WTC11 (cell line): ENCODE results near the gene MRPS11. TPM values are rescaled to one million over a fixed set of nuclear protein-coding genes. Genes with fewer than 3 reads are reported as not detected.
"Not testable (repeated sequence)": the region's sequence is repeated elsewhere in the genome, so short reads cannot be mapped to it uniquely, and the experiment has no call there.

ENCODE experiments used
- ATAC-seq: fragments of 200-7000 bp; cut with Tn5 transposase; 2 replicates; pipeline ENCODE4 v1.10.0; 2021; ENCODE audit warnings: mild to moderate bottlenecking, moderate library complexity
- CTCF ChIA-PET: fragments of 300-600 bp; sonication (Branson Sonifier 250); formaldehyde crosslinking; loops from one replicate; lab custom pipeline; 2021; ENCODE audit warnings: antibody characterized with exemption; lab: Charles Lee
- POLR2A ChIA-PET: fragments of 350-600 bp; sonication (Branson Sonifier 250); formaldehyde crosslinking; loops from one replicate; lab custom pipeline; 2021; ENCODE audit warnings: antibody characterized with exemption; lab: Charles Lee
- DNase-seq: peaks from one replicate; pipeline ENCODE4 v3.0.0; 2021; ENCODE audit warnings: low spot score
- H3K27ac Mint-ChIP-seq: 2 replicates; pipeline ENCODE4 v1.8.0; 2021; ENCODE audit warnings: mixed read lengths
- H3K27me3 Mint-ChIP-seq: 2 replicates; pipeline ENCODE4 v1.8.0; 2021; ENCODE audit warnings: low read depth, mild to moderate bottlenecking, moderate library complexity, mixed read lengths
- H3K36me3 Mint-ChIP-seq: 2 replicates; pipeline ENCODE4 v1.8.0; 2021; ENCODE audit warnings: mixed read lengths
- H3K4me1 Mint-ChIP-seq: 2 replicates; pipeline ENCODE4 v1.8.0; 2022; ENCODE audit warnings: mixed read lengths
- H3K4me3 Mint-ChIP-seq: 2 replicates; pipeline ENCODE4 v1.8.0; 2021; ENCODE audit warnings: mild to moderate bottlenecking, moderate library complexity, mixed read lengths
- H3K9me3 Mint-ChIP-seq: 2 replicates; pipeline ENCODE4 v1.8.0; 2021; ENCODE audit warnings: mixed read lengths
- CREB1 ChIP-seq: sonication (generic); formaldehyde crosslinking; IDR thresholded peaks from 2 replicates; pipeline ENCODE4 v1.8.0; 2023; ENCODE audit warnings: mild to moderate bottlenecking, missing genetic modification reagents
- CREM ChIP-seq: sonication (generic); formaldehyde crosslinking; IDR thresholded peaks from 2 replicates; pipeline ENCODE4 v1.8.1; 2022; ENCODE audit warnings: mild to moderate bottlenecking, missing genetic modification reagents, moderate library complexity
- GABPB1 ChIP-seq: sonication (generic); formaldehyde crosslinking; IDR thresholded peaks from 2 replicates; pipeline ENCODE4 v1.8.1; 2023; ENCODE audit warnings: mild to moderate bottlenecking, missing genetic modification reagents
- GTF2I ChIP-seq: fragments of 250-450 bp; sonication (Bioruptor Pico); conservative IDR thresholded peaks from 2 replicates; pipeline ENCODE4 v1.4.0; 2021; ENCODE audit warnings: mild to moderate bottlenecking
- NFATC4 ChIP-seq: fragments of 250-450 bp; sonication (Bioruptor Pico); IDR thresholded peaks from 2 replicates; pipeline ENCODE4 v1.9.0; 2021; ENCODE audit warnings: mild to moderate bottlenecking
- NFYB ChIP-seq: sonication (generic); formaldehyde crosslinking; conservative IDR thresholded peaks from 2 replicates; pipeline ENCODE4 v1.8.0; 2022; ENCODE audit warnings: low read depth, missing genetic modification reagents
- NR2C2 ChIP-seq: sonication (generic); formaldehyde crosslinking; IDR thresholded peaks from 2 replicates; pipeline ENCODE4 v1.8.0; 2022; ENCODE audit warnings: mild to moderate bottlenecking, missing genetic modification reagents
- NR3C1 ChIP-seq: sonication (generic); formaldehyde crosslinking; conservative IDR thresholded peaks from 2 replicates; pipeline ENCODE4 v1.8.1; 2023; ENCODE audit warnings: low read depth, mild to moderate bottlenecking, missing genetic modification reagents
- RELA ChIP-seq: sonication (generic); formaldehyde crosslinking; IDR thresholded peaks from 2 replicates; pipeline ENCODE4 v1.8.1; 2022; ENCODE audit warnings: missing genetic modification reagents, mild to moderate bottlenecking, borderline replicate concordance
- SP1 ChIP-seq: sonication (generic); formaldehyde crosslinking; conservative IDR thresholded peaks from 2 replicates; pipeline ENCODE4 v1.8.1; 2022; ENCODE audit warnings: missing genetic modification reagents
- TEAD1 ChIP-seq: sonication (generic); formaldehyde crosslinking; IDR thresholded peaks from 2 replicates; pipeline ENCODE4 v1.8.0; 2022; ENCODE audit warnings: mild to moderate bottlenecking, missing genetic modification reagents
- ZNF219 ChIP-seq: sonication (generic); formaldehyde crosslinking; IDR thresholded peaks from 2 replicates; pipeline ENCODE4 v1.8.0; 2023; ENCODE audit warnings: missing genetic modification reagents, mild to moderate bottlenecking, borderline replicate concordance
- ZNF232 ChIP-seq: sonication (generic); formaldehyde crosslinking; IDR thresholded peaks from 2 replicates; pipeline ENCODE4 v1.8.0; 2022; ENCODE audit warnings: mild to moderate bottlenecking, missing genetic modification reagents
- total RNA-seq: library from RNA; stranded (reverse); gene quantifications from 3 replicates; pipeline ENCODE4 v1.2.3, GENCODE V29; 2021
- TF ChIP-seq, protein P1 (sequence below): fragments of 250-450 bp; sonication (Bioruptor Pico); IDR thresholded peaks from 2 replicates; pipeline ENCODE4 v1.8.0; 2021; ENCODE audit warnings: mild to moderate bottlenecking
- TF ChIP-seq, protein P2 (sequence below): sonication (generic); formaldehyde crosslinking; IDR thresholded peaks from 2 replicates; pipeline ENCODE4 v1.8.1; 2022; ENCODE audit warnings: mild to moderate bottlenecking, moderate library complexity, missing genetic modification reagents
- TF ChIP-seq, protein P3 (sequence below): fragments of 250-450 bp; sonication (Bioruptor Pico); IDR thresholded peaks from 2 replicates; pipeline ENCODE4 v2.1.2; 2022; ENCODE audit warnings: mild to moderate bottlenecking, moderate library complexity
- TF ChIP-seq, protein P4 (sequence below): fragments of 250-450 bp; sonication (Bioruptor Pico); IDR thresholded peaks from 2 replicates; pipeline ENCODE4 v1.9.0; 2021; ENCODE audit warnings: mild to moderate bottlenecking, borderline replicate concordance

The MRPS11 gene
- total RNA-seq, 1 experiment from 2014 or later = 49.1 TPM

DNA sequence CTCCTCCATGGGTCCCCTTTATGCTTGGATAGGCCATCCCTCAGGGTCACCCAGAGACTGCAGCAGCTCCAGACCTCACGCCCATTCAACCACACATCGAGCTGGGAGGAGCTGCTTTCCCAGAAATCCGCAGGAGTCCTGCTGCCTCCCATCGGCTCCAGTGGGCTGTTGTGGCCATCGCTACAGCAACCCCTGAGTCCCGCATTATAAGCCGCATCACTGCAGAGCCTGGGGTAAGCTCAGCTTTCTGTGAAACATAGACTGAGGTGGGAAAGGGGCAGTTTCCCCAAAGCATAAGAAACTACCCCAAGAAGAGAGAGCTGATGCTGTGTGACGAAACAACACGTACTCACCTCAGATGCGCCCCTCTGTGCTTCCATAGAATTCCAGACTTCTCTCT lies 36.1 kb upstream of the MRPS11 start:
- Mint-ChIP-seq H3K27me3 (peaks cover 5% of the 10 kb centered on the region; the same call in 1 of the 2 replicates), H3K36me3 (no peaks in the 10 kb centered on the region), H3K27ac (no peak overlapping the region), H3K4me3 (no peak overlapping the region), H3K4me1 (peaks cover 8% of the 10 kb centered on the region), H3K9me3 (no peaks in the 10 kb centered on the region)
- TF ChIP-seq GABPB1 (CRISPR knock-in tag) (no peak), TEAD1 (CRISPR knock-in tag) (no peak), NR2C2 (CRISPR knock-in tag) (no peak), CREM (CRISPR knock-in tag) (no peak), NFYB (CRISPR knock-in tag) (no peak), NR3C1 (CRISPR knock-in tag) (no peak), NFATC4 (CRISPR knock-in tag) (no peak)
- TF ChIP-seq, protein P1, sequence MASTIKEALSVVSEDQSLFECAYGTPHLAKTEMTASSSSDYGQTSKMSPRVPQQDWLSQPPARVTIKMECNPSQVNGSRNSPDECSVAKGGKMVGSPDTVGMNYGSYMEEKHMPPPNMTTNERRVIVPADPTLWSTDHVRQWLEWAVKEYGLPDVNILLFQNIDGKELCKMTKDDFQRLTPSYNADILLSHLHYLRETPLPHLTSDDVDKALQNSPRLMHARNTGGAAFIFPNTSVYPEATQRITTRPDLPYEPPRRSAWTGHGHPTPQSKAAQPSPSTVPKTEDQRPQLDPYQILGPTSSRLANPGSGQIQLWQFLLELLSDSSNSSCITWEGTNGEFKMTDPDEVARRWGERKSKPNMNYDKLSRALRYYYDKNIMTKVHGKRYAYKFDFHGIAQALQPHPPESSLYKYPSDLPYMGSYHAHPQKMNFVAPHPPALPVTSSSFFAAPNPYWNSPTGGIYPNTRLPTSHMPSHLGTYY (CRISPR knock-in tag) = no peak
- CTCF ChIA-PET = interaction anchor here (1.0 kb wide), 1 partner anchor 157 kb away, joined by 3 read pairs; no protein-coding TSS in a partner anchor
- POLR2A ChIA-PET = no interaction called here
- DNase-seq = no peak
- ATAC-seq = peak; percentile 38

DNA sequence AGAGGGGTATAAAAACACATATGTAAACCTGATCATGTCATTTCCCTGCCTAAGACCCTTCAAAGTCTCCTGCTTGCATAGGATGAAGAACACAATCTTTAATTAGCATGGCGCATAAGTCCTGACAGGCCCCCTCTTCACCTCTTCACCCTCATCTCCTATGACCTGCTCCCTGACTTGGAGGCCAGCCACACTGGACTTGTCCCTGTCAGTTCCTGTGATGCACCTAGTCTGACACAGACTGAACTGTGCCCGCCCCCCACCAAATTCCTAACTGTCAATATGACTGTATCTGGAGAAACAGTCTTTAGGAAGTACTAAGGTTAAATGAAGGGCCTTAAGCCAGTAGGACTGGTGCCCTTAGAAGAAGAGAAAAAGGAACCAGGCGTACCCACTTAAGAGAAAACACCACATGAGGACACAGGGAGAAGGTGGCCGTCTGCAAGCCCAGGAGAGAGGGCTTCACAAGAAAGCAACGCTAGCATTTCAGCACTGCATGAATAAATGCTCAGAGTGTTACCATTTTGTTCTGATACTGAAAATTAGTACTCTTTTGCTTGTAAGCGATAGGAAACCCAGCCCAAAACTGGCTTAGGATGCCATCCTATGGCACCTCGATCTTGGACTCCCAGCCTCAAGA lies 34.3 kb upstream of the MRPS11 start:
- CTCF ChIA-PET = interaction anchor here (0.9 to 1.7 kb wide), 2 partner anchors 17 to 102 kb away, joined by 3 to 6 read pairs; no protein-coding TSS in a partner anchor
- TF ChIP-seq SP1 (CRISPR knock-in tag) = no peak
- TF ChIP-seq, protein P2, sequence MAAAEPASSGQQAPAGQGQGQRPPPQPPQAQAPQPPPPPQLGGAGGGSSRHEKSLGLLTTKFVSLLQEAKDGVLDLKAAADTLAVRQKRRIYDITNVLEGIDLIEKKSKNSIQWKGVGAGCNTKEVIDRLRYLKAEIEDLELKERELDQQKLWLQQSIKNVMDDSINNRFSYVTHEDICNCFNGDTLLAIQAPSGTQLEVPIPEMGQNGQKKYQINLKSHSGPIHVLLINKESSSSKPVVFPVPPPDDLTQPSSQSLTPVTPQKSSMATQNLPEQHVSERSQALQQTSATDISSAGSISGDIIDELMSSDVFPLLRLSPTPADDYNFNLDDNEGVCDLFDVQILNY (CRISPR knock-in tag) = no peak
- TF ChIP-seq RELA (CRISPR knock-in tag) = no peak
- TF ChIP-seq CREB1 = no peak
- TF ChIP-seq ZNF219 (CRISPR knock-in tag) = no peak
- no peak for TF ChIP-seq ZNF232 (CRISPR knock-in tag)
- TF ChIP-seq, protein P3, sequence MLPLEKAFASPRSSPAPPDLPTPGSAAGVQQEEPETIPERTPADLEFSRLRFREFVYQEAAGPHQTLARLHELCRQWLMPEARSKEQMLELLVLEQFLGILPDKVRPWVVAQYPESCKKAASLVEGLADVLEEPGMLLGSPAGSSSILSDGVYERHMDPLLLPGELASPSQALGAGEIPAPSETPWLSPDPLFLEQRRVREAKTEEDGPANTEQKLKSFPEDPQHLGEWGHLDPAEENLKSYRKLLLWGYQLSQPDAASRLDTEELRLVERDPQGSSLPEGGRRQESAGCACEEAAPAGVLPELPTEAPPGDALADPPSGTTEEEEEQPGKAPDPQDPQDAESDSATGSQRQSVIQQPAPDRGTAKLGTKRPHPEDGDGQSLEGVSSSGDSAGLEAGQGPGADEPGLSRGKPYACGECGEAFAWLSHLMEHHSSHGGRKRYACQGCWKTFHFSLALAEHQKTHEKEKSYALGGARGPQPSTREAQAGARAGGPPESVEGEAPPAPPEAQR = no peak
- TF ChIP-seq, protein P4, sequence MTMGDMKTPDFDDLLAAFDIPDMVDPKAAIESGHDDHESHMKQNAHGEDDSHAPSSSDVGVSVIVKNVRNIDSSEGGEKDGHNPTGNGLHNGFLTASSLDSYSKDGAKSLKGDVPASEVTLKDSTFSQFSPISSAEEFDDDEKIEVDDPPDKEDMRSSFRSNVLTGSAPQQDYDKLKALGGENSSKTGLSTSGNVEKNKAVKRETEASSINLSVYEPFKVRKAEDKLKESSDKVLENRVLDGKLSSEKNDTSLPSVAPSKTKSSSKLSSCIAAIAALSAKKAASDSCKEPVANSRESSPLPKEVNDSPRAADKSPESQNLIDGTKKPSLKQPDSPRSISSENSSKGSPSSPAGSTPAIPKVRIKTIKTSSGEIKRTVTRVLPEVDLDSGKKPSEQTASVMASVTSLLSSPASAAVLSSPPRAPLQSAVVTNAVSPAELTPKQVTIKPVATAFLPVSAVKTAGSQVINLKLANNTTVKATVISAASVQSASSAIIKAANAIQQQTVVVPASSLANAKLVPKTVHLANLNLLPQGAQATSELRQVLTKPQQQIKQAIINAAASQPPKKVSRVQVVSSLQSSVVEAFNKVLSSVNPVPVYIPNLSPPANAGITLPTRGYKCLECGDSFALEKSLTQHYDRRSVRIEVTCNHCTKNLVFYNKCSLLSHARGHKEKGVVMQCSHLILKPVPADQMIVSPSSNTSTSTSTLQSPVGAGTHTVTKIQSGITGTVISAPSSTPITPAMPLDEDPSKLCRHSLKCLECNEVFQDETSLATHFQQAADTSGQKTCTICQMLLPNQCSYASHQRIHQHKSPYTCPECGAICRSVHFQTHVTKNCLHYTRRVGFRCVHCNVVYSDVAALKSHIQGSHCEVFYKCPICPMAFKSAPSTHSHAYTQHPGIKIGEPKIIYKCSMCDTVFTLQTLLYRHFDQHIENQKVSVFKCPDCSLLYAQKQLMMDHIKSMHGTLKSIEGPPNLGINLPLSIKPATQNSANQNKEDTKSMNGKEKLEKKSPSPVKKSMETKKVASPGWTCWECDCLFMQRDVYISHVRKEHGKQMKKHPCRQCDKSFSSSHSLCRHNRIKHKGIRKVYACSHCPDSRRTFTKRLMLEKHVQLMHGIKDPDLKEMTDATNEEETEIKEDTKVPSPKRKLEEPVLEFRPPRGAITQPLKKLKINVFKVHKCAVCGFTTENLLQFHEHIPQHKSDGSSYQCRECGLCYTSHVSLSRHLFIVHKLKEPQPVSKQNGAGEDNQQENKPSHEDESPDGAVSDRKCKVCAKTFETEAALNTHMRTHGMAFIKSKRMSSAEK (CRISPR knock-in tag) = no peak
- no peak for TF ChIP-seq GTF2I
- Mint-ChIP-seq H3K9me3 (no peaks in the 10 kb centered on the region), H3K27ac (no peak overlapping the region), H3K4me3 (no peak overlapping the region), H3K36me3 (no peaks in the 10 kb centered on the region), H3K4me1 (peaks cover 15% of the 10 kb centered on the region), H3K27me3 (peaks cover 3% of the 10 kb centered on the region; the same call in 1 of the 2 replicates)
- no peak for DNase-seq
- no peak for ATAC-seq
- POLR2A ChIA-PET = no interaction called here

DNA sequence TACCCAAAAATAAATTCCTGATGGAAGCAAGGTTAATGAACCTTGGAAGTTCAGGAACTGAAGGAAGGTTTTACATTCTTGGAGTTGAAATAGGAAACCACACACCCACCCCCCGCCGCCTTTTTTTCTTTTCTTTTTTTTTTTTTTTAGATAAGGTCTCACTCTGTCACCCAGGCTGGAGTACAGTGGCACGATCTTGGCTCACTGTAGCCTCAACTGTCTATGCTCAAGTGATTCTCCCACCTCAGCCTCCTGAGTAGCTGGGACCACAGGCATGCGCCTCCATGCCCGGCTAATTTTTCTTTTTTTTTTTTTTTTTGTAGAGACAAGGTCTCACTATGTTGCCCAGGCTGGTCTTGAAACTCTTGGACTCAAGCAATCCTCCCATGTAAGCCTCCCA lies 33.4 kb upstream of the MRPS11 start:
- H3K36me3 Mint-ChIP-seq, H3K9me3 Mint-ChIP-seq, H3K4me3 Mint-ChIP-seq, DNase-seq, POLR2A ChIA-PET, H3K27me3 Mint-ChIP-seq, H3K27ac Mint-ChIP-seq, ATAC-seq: not testable (repeated sequence)
- peaks cover 15% of the 10 kb centered on the region for H3K4me1 Mint-ChIP-seq
- CTCF ChIA-PET = interaction anchor here (1.7 kb wide), 1 partner anchor 103 kb away, joined by 6 read pairs; no protein-coding TSS in a partner anchor
